Hepatocyte (in vitro differentiated cells): ENCODE results near the gene HAT1. TPM values are rescaled to one million over a fixed set of nuclear protein-coding genes. Genes with fewer than 3 reads are reported as not detected.

ENCODE experiments used
- DNase-seq: peaks from one replicate; pipeline ENCODE4 v3.0.0-alpha.2; 2016; ENCODE audit warnings: low spot score
- H2AFZ ChIP-seq: fragments of 200-600 bp; sonication (generic); 2 replicates; pipeline ENCODE4 v1.6.0; 2016; ENCODE audit warnings: antibody characterized with exemption, mild to moderate bottlenecking
- H3K27ac ChIP-seq: fragments of 200-600 bp; sonication (generic); 2 replicates; pipeline ENCODE4 v1.5.1; 2016; ENCODE audit warnings: mild to moderate bottlenecking
- H3K27me3 ChIP-seq: fragments of 200-600 bp; sonication (generic); 2 replicates; pipeline ENCODE4 v1.6.1; 2016
- H3K36me3 ChIP-seq: fragments of 200-600 bp; sonication (generic); replicated peaks from 2 replicates; pipeline ENCODE4 v1.5.1; 2016; ENCODE audit warnings: low read depth; ENCODE audit not compliant: insufficient read depth
- H3K4me1 ChIP-seq: fragments of 200-600 bp; sonication (generic); 2 replicates; pipeline ENCODE4 v1.5.1; 2016; ENCODE audit warnings: mild to moderate bottlenecking, moderate library complexity; ENCODE audit not compliant: insufficient read depth
- H3K4me2 ChIP-seq: fragments of 200-600 bp; sonication (generic); 2 replicates; pipeline ENCODE4 v1.6.0; 2016
- H3K4me3 ChIP-seq: fragments of 200-600 bp; sonication (generic); 2 replicates; pipeline ENCODE4 v1.5.1; 2016; ENCODE audit warnings: mild to moderate bottlenecking
- H3K79me2 ChIP-seq: fragments of 200-600 bp; sonication (generic); 2 replicates; pipeline ENCODE4 v1.6.0; 2017; ENCODE audit warnings: mild to moderate bottlenecking
- H3K9me2 ChIP-seq: fragments of 200-600 bp; sonication (generic); replicated peaks from 2 replicates; pipeline ENCODE4 v1.6.0; 2017; ENCODE audit warnings: mild to moderate bottlenecking; ENCODE audit not compliant: insufficient read depth
- H3K9me3 ChIP-seq: fragments of 200-600 bp; sonication (generic); 2 replicates; pipeline ENCODE4 v1.5.1; 2016; ENCODE audit warnings: low read depth, mild to moderate bottlenecking
- H4K20me1 ChIP-seq: fragments of 200-600 bp; sonication (generic); 2 replicates; pipeline ENCODE4 v1.6.0; 2016; ENCODE audit warnings: mild to moderate bottlenecking; ENCODE audit not compliant: insufficient read depth, poor library complexity, severe bottlenecking
- CTCF ChIP-seq: fragments of 200-600 bp; sonication (generic); IDR thresholded peaks from 2 replicates; pipeline ENCODE4 v1.5.1; 2016; ENCODE audit warnings: antibody characterized with exemption, mild to moderate bottlenecking; ENCODE audit not compliant: poor library complexity
- EZH2 ChIP-seq: fragments of 200-600 bp; sonication (generic); IDR thresholded peaks from 2 replicates; pipeline ENCODE4 v1.6.1; 2016; ENCODE audit warnings: antibody characterized with exemption, mild to moderate bottlenecking, borderline replicate concordance
- EZH2phosphoT487 ChIP-seq: fragments of 200-600 bp; sonication (generic); IDR thresholded peaks from one replicate; pipeline ENCODE4 v1.6.1; 2018; ENCODE audit warnings: antibody characterized with exemption, mild to moderate bottlenecking, low read depth, moderate library complexity; ENCODE audit not compliant: unreplicated experiment, severe bottlenecking
- WGBS: methylation state at CpG from one replicate; pipeline ENCODE4 v1.1.6; 2016; ENCODE audit warnings: low lambda C conversion rate; ENCODE audit errors: missing lambda C conversion rate; 5-methylcytosine and 5-hydroxymethylcytosine counted together
- polyA plus RNA-seq: library from polyadenylated mRNA; unstranded; fragments of >200 nt; fragmentation: Nextera tagmentation; extraction: Ambion mirVana; gene quantifications from 2 replicates; pipeline ENCODE4 v1.2.1, GENCODE V29; 2016
- total RNA-seq: library from RNA; depleted of rRNA; stranded (reverse); fragments of >200 nt; gene quantifications from 2 replicates; pipeline ENCODE4 v1.2.3, GENCODE V29; 2014

HAT1 gene
- total and polyA plus RNA-seq, 2 experiments from 2014 or later, result 35.3 to 54.3 TPM

DNA sequence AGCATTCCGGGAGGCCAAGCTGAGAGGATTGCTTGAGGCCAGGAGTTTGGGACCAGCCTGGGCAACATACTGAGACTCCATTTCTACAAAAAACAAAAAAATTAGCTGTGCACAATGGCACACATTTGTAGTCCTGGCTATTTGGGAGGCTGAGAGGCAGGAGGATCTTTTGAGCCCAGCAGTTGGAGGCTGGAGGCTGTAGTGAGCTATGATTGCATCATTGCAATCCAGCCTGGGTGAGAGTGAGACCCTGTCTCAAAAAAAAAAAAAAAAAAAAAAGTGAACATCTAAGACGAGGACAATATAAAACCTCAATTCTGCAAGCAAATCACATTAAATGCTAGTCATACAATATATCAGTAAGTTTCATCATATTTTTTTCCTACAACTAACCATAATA, 2.8 kb upstream of the HAT1 start:
- TF ChIP-seq CTCF (no peak), EZH2phosphoT487 (no peak), EZH2 (no peak)
- no peaks in the 10 kb centered on the region for H3K9me2 ChIP-seq
- DNase-seq, result no peak
- H3K9me3 ChIP-seq, result no peaks in the 10 kb centered on the region
- peaks cover 9% of the 10 kb centered on the region for H3K4me1 ChIP-seq
- no peak overlapping the region for H3K4me3 ChIP-seq
- peaks cover 13% of the 10 kb centered on the region for H3K79me2 ChIP-seq
- H3K27me3 ChIP-seq, result no peaks in the 10 kb centered on the region
- H3K4me2 ChIP-seq, result no peak overlapping the region
- no peak overlapping the region for H2AFZ ChIP-seq
- 89% methylated on average over 2 of the region's 2 CpGs for WGBS
- no peaks in the 10 kb centered on the region for H3K36me3 ChIP-seq
- no peak overlapping the region for H3K27ac ChIP-seq
- H4K20me1 ChIP-seq, result no peaks in the 10 kb centered on the region

DNA sequence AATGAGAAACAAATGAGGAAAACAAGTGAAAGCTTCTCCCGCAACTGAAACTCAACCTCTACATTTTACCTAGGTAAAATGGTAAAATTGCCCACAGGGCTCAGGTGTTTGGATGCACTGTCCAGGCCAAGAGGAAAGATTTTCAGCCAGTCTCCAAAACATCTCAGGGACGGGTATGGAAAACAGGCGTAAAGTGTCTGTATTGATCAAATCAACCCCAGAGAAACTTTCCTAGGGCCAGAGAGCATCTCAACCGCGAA, 361 bp upstream of the HAT1 start:
- Histone ChIP-seq H3K4me1 (peaks cover 9% of the 10 kb centered on the region), H3K9me3 (no peaks in the 10 kb centered on the region), H3K4me2 (peak overlapping the region; percentile 82), H3K9me2 (no peaks in the 10 kb centered on the region), H3K4me3 (peak overlapping the region; percentile 19), H4K20me1 (no peaks in the 10 kb centered on the region), H3K36me3 (no peaks in the 10 kb centered on the region), H3K27me3 (no peaks in the 10 kb centered on the region), H2AFZ (peak overlapping the region; percentile 96), H3K79me2 (peaks cover 36% of the 10 kb centered on the region), H3K27ac (peak overlapping the region; percentile 87)
- no peak for DNase-seq
- 12% methylated on average over 5 of the region's 5 CpGs for WGBS
- TF ChIP-seq EZH2phosphoT487 (no peak), EZH2 (no peak), CTCF (no peak)

DNA sequence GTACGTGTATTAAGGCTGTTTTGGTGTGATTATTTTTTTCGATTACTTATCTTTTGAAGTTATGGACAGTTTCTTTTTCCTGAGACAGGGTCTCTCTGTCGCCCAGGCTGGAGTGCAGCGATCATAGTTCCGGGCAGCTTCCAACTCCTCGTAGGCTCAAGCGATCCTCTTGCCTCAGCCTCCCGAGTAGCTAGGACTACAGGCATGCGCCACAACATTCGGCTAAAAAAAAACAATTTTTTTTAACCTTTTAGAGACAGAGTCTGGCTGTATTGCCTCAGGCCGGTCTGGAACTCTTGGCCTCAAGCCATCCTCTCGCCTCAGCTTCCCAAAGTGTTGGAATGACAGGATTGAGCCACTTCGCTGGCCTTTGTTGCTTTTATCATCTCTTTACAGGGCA, 945 bp downstream of the HAT1 start:
- Histone ChIP-seq H2AFZ (peak overlapping the region; percentile 49), H4K20me1 (no peaks in the 10 kb centered on the region), H3K4me3 (peak overlapping the region; percentile 66), H3K36me3 (no peaks in the 10 kb centered on the region), H3K79me2 (peaks cover 49% of the 10 kb centered on the region), H3K27ac (peak overlapping the region; percentile 94), H3K9me2 (no peaks in the 10 kb centered on the region), H3K27me3 (no peaks in the 10 kb centered on the region), H3K4me2 (peak overlapping the region; percentile 75), H3K4me1 (peaks cover 9% of the 10 kb centered on the region), H3K9me3 (no peaks in the 10 kb centered on the region)
- peak; percentile 19 for DNase-seq
- 53% methylated on average over 13 of the region's 13 CpGs for WGBS
- TF ChIP-seq CTCF (no peak), EZH2phosphoT487 (no peak), EZH2 (no peak)
